A673 (cell line): ENCODE data around the gene SNCB. TPM values are rescaled to one million over a fixed set of nuclear protein-coding genes. Genes with fewer than 3 reads are reported as not detected.

Source experiments
- BruUV-seq: library from RNA; stranded (reverse); fragments of 400-500 nt; replicated peaks from 2 replicates; lab custom pipeline; 2021; lab: Mats Ljungman, UMichigan
- CTCF ChIA-PET: fragments of 300-600 bp; sonication (Branson Sonifier 250); formaldehyde crosslinking; loops from one replicate; lab custom pipeline; 2022; ENCODE audit warnings: antibody characterized with exemption; lab: Charles Lee
- POLR2A ChIA-PET: fragments of 300-600 bp; sonication (Branson Sonifier 250); formaldehyde crosslinking; loops from one replicate; lab custom pipeline; 2022; ENCODE audit warnings: antibody characterized with exemption; ENCODE audit not compliant: low non-redundant PET; lab: Charles Lee
- DNase-seq: peaks from one replicate; pipeline ENCODE4 v3.0.0-alpha.2; 2015; ENCODE audit warnings: low spot score
- H3K27ac ChIP-seq: fragments of 200-600 bp; sonication (generic); 2 replicates; pipeline ENCODE4 v1.5.1; 2016; ENCODE audit warnings: mixed run types, low read depth, mild to moderate bottlenecking, mixed read lengths, antibody characterized with exemption, low read length; ENCODE audit not compliant: poor library complexity, severe bottlenecking
- H3K27me3 ChIP-seq: fragments of 200-600 bp; sonication (generic); replicated peaks from 2 replicates; pipeline ENCODE4 v1.6.1; 2017; ENCODE audit warnings: mixed run types, low read depth, mild to moderate bottlenecking, mixed read lengths, antibody characterized with exemption, low read length; ENCODE audit not compliant: insufficient read depth, poor library complexity
- H3K36me3 ChIP-seq: fragments of 200-600 bp; sonication (generic); 2 replicates; pipeline ENCODE4 v1.6.1; 2016; ENCODE audit warnings: mixed run types, mild to moderate bottlenecking, mixed read lengths, antibody characterized with exemption, low read length; ENCODE audit not compliant: insufficient read depth, poor library complexity, severe bottlenecking
- H3K4me1 ChIP-seq: fragments of 200-600 bp; sonication (generic); 2 replicates; pipeline ENCODE4 v1.6.1; 2017; ENCODE audit warnings: mixed run types, mild to moderate bottlenecking, mixed read lengths, antibody characterized with exemption, low read length; ENCODE audit not compliant: insufficient read depth, poor library complexity, severe bottlenecking
- H3K4me3 ChIP-seq: fragments of 200-600 bp; sonication (generic); 2 replicates; pipeline ENCODE4 v1.5.1; 2016; ENCODE audit warnings: low read depth, mixed run types, mild to moderate bottlenecking, mixed read lengths, low read length; ENCODE audit not compliant: poor library complexity, severe bottlenecking
- H3K9me3 ChIP-seq: fragments of 200-600 bp; sonication (generic); 2 replicates; pipeline ENCODE4 v1.6.1; 2016; ENCODE audit warnings: mixed run types, low read depth, mild to moderate bottlenecking, mixed read lengths, antibody characterized with exemption, low read length; ENCODE audit not compliant: poor library complexity, severe bottlenecking
- EZH2 ChIP-seq: fragments of 200-600 bp; sonication (generic); IDR thresholded peaks from 2 replicates; pipeline ENCODE4 v1.6.1; 2017; ENCODE audit warnings: borderline replicate concordance, low read depth, mild to moderate bottlenecking, mixed read lengths, antibody characterized with exemption, low read length; ENCODE audit not compliant: poor library complexity, severe bottlenecking
- intact Hi-C: fragments of 100-400 bp; cut with micrococcal nuclease; formaldehyde crosslinking; loops from one replicate; pipeline ENCODE4 v1.10.0; 2022; ENCODE audit not compliant: unreplicated experiment
- total RNA-seq: library from RNA; stranded (reverse); gene quantifications from 2 replicates; pipeline ENCODE4 v1.2.3, GENCODE V29; 2021
- TF ChIP-seq, protein P1 (sequence below): fragments of 300-800, 200-600 bp; sonication (generic); conservative IDR thresholded peaks from 2 replicates; pipeline ENCODE4 v1.5.1; 2017; ENCODE audit warnings: low read depth, mild to moderate bottlenecking, antibody characterized with exemption, low read length, moderate library complexity, mixed read lengths

The SNCB gene
- total RNA-seq, 1 experiment from 2014 or later, result not detected

- Histone ChIP-seq H3K36me3 (no peaks in the 10 kb centered on the region), H3K4me3 (no peak overlapping the region)
Observed at GRCh38 chr5:176656467-176656990, 26.2 kb upstream of the SNCB start.

GRCh38 chr5:176654856-176655255, 24.5 kb upstream of the SNCB start:
- intact Hi-C loops, result no loop called here
- POLR2A ChIA-PET, result interaction anchor here (0.5 kb wide), 1 partner anchor 206 kb away, joined by 5 read pairs; no protein-coding TSS in a partner anchor
- TF ChIP-seq, protein P1, sequence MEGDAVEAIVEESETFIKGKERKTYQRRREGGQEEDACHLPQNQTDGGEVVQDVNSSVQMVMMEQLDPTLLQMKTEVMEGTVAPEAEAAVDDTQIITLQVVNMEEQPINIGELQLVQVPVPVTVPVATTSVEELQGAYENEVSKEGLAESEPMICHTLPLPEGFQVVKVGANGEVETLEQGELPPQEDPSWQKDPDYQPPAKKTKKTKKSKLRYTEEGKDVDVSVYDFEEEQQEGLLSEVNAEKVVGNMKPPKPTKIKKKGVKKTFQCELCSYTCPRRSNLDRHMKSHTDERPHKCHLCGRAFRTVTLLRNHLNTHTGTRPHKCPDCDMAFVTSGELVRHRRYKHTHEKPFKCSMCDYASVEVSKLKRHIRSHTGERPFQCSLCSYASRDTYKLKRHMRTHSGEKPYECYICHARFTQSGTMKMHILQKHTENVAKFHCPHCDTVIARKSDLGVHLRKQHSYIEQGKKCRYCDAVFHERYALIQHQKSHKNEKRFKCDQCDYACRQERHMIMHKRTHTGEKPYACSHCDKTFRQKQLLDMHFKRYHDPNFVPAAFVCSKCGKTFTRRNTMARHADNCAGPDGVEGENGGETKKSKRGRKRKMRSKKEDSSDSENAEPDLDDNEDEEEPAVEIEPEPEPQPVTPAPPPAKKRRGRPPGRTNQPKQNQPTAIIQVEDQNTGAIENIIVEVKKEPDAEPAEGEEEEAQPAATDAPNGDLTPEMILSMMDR, result no peak
- no peak for TF ChIP-seq EZH2
- Histone ChIP-seq H3K27me3 (no peaks in the 10 kb centered on the region), H3K36me3 (no peaks in the 10 kb centered on the region), H3K9me3 (no peaks in the 10 kb centered on the region), H3K4me1 (no peaks in the 10 kb centered on the region), H3K27ac (no peak overlapping the region), H3K4me3 (no peak overlapping the region)
- no peak for DNase-seq
- CTCF ChIA-PET, result no interaction called here
- no TSS peak for BruUV-seq

More at GRCh38 chr5:176656467-176656990, 26.2 kb upstream of the SNCB start:
- intact Hi-C loops, result no loop called here
- Histone ChIP-seq H3K27ac (no peak overlapping the region), H3K4me1 (no peaks in the 10 kb centered on the region), H3K9me3 (no peaks in the 10 kb centered on the region), H3K27me3 (no peaks in the 10 kb centered on the region)
- no TSS peak for BruUV-seq
- DNase-seq, result no peak
- TF ChIP-seq, protein P1, result no peak
- no peak for TF ChIP-seq EZH2
- ChIA-PET CTCF (no interaction called here), POLR2A (no interaction called here)

- BruUV-seq, result no TSS peak
- DNase-seq, result no peak
- Histone ChIP-seq H3K9me3 (no peaks in the 10 kb centered on the region), H3K27me3 (no peaks in the 10 kb centered on the region), H3K36me3 (no peaks in the 10 kb centered on the region), H3K27ac (no peak overlapping the region), H3K4me1 (no peaks in the 10 kb centered on the region), H3K4me3 (no peak overlapping the region)
- ChIA-PET CTCF (interaction anchor here (0.9 kb wide), 1 partner anchor 935 kb away, joined by 3 read pairs; no protein-coding TSS in a partner anchor), POLR2A (no interaction called here)
- TF ChIP-seq, protein P1, result no peak
- TF ChIP-seq EZH2, result no peak
- intact Hi-C loops, result no loop called here
Observed at GRCh38 chr5:176653401-176654385, 23.4 kb upstream of the SNCB start.
